Measurements from ENCODE around the gene CTDSPL. TPM values are rescaled to one million over a fixed set of nuclear protein-coding genes. Genes with fewer than 3 reads are reported as not detected.

Gene CTDSPL
- total RNA-seq, 2 donors from 2014 or later, result 27.8 to 30.7 TPM

DNA sequence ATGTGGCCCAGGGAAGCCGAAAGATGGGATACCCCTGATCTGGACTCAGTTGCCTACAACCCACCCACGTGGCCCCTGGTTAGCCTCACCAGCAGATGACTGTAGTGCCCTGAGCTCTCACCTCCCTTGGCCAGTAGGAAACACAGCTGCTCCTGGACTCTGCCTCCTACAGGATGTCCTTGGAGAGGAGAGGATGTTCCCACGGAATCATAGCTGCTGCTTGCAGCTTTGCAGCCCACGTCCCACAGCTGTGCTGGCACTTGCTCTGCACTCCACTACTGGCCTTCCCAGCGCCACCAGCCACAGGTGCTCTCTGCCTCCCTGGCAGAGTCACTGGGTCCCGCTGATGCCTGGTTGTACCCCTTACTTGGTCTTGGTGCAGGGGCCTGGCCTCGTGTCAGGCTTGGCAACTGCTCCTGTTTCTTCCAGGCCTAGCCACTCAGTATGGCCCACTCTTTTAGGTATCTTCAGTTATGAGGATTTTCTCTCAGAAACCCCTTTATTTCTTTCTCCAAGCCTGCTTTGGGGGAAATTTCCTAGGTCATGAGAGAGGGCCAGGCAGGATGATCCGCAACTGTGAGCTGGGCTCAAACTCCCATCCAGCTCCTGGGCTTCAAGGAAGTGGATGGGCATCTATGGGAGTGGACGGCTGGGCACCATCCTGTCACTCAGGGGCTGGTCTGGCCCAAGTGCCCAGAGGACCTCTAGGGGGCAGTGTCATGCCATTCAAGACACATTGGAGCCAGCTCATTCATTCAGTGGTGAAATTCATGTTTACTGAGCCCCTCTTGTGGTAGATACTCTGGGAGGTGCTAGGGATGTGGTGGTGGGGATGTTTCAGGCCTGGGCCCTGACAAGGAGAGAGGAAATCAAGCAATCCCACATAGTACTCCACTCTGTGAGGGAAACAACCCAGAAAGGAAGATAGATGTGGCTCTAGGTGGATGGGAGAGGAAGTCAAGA, 112.7 kb downstream of the CTDSPL start:
- Histone ChIP-seq H3K9ac (ENCODE audit: extremely low read depth, low read length, poor library complexity, severe bottlenecking) (no peak overlapping the region), H3K27me3 (ENCODE audit: control insufficient read depth, insufficient read depth, low read length, poor library complexity, severe bottlenecking) (no peaks in the 10 kb centered on the region), H3K4me3 (ENCODE audit: low read length) (no peak overlapping the region), H3K4me1 (ENCODE audit: control insufficient read depth, insufficient read depth, low read length) (peaks cover 3% of the 10 kb centered on the region), H3K36me3 (ENCODE audit: control insufficient read depth, insufficient read depth, low read length) (peaks cover 6% of the 10 kb centered on the region), H3K9me3 (ENCODE audit: control insufficient read depth, low read length) (no peaks in the 10 kb centered on the region), H3K27ac (ENCODE audit: low read depth, low read length) (no peak overlapping the region)
- H3K36me3 Mint-ChIP-seq (ENCODE audit: low read depth), result peaks cover 16% of the 10 kb centered on the region
- DNase-seq, result peak; percentile 93
- no peaks in the 10 kb centered on the region for H3K9me3 Mint-ChIP-seq
- H3K27me3 Mint-ChIP-seq (ENCODE audit: insufficient read depth), result no peaks in the 10 kb centered on the region
- 83 to 93% methylated on average over 5 to 9 of the region's 9 CpGs for WGBS, 2 experiments (ENCODE audit: insufficient coverage in 1 of 2, insufficient read length in 1 of 2)
- H3K4me3 Mint-ChIP-seq, result no peak overlapping the region
- H3K4me1 Mint-ChIP-seq, result peaks cover 17% of the 10 kb centered on the region
- H3K27ac Mint-ChIP-seq, result peak overlapping the region; percentile 71
- TF ChIP-seq, protein P1, sequence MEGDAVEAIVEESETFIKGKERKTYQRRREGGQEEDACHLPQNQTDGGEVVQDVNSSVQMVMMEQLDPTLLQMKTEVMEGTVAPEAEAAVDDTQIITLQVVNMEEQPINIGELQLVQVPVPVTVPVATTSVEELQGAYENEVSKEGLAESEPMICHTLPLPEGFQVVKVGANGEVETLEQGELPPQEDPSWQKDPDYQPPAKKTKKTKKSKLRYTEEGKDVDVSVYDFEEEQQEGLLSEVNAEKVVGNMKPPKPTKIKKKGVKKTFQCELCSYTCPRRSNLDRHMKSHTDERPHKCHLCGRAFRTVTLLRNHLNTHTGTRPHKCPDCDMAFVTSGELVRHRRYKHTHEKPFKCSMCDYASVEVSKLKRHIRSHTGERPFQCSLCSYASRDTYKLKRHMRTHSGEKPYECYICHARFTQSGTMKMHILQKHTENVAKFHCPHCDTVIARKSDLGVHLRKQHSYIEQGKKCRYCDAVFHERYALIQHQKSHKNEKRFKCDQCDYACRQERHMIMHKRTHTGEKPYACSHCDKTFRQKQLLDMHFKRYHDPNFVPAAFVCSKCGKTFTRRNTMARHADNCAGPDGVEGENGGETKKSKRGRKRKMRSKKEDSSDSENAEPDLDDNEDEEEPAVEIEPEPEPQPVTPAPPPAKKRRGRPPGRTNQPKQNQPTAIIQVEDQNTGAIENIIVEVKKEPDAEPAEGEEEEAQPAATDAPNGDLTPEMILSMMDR (conservative IDR thresholded peaks at IDR 0.05), result peak; percentile 94

DNA sequence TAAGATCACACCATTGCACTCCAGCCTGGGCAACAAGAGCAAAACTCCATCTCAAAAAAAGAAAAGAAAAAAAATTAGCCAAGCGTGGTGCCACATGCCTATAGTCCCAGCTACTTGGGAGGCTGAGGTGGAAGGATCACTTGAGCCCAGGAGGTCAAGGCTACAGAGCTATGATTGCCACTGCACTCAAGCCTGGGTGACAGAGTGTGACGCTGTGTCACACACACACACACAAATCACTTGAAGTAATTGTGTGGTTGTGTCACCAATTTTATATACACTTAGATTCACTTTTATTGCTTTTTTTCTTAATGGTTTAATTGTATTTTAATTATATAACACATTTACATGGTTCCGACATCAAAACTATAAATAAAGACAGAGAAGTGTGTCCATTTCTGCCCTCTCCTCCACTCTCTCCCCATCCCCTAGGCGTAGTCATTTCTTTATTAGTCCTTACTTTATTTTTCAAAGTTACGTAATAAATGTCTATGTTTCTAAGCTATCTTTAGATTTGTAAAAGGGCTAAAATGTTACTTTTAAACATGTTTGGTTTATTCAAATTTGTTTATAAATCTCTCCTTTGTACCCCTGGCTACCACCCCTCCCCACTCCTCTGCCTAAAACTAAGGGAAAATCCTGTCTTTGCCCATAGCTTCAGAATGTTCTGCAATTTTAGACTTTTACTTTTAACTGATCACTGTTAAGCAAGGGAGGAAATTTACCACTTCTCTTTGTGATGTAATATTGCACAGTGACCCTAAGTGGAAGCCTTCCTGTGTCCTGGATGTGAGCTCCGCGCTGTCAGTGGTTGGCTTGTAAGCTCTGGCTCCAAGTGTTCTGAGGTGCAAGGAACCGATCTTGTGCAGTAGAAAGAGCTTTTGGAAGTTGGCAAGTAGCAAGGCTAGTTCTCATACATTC, 118.1 kb downstream of the CTDSPL start:
- no peak overlapping the region for H3K4me3 Mint-ChIP-seq
- Histone ChIP-seq H3K9ac (ENCODE audit: extremely low read depth, low read length, poor library complexity, severe bottlenecking) (no peak overlapping the region), H3K27me3 (ENCODE audit: control insufficient read depth, insufficient read depth, low read length, poor library complexity, severe bottlenecking) (no peaks in the 10 kb centered on the region), H3K36me3 (ENCODE audit: control insufficient read depth, insufficient read depth, low read length) (peaks cover 10% of the 10 kb centered on the region), H3K4me3 (ENCODE audit: low read length) (no peak overlapping the region), H3K4me1 (ENCODE audit: control insufficient read depth, insufficient read depth, low read length) (peaks cover 2% of the 10 kb centered on the region), H3K27ac (ENCODE audit: low read depth, low read length) (no peak overlapping the region), H3K9me3 (ENCODE audit: control insufficient read depth, low read length) (no peaks in the 10 kb centered on the region)
- H3K27me3 Mint-ChIP-seq (ENCODE audit: insufficient read depth), result no peaks in the 10 kb centered on the region
- H3K36me3 Mint-ChIP-seq (ENCODE audit: low read depth), result peaks cover 18% of the 10 kb centered on the region
- WGBS, 2 experiments (ENCODE audit: insufficient coverage in 1 of 2, insufficient read length in 1 of 2), result 90 to 96% methylated on average over 3 to 7 of the region's 8 CpGs
- H3K27ac Mint-ChIP-seq, result no peak overlapping the region
- H3K9me3 Mint-ChIP-seq, result no peaks in the 10 kb centered on the region
- peaks cover 9% of the 10 kb centered on the region for H3K4me1 Mint-ChIP-seq
- DNase-seq, result peak; percentile 4
- TF ChIP-seq, protein P1 (conservative IDR thresholded peaks at IDR 0.05), result no peak

Measured in endodermal cell (in vitro differentiated cells).